ENCODE measurements around the gene ATG10.
"Not testable (repeated sequence)": the region's sequence is repeated elsewhere in the genome, so short reads cannot be mapped to it uniquely, and the experiment has no call there.

Gene ATG10

GRCh38 chr5:81971712-81972491, at the start of gene ATG10:
ATG10 (plus strand) TSS chr5:81972023; CDS start chr5:81987571, 15,548 bp downstream.
- DNase-seq, result peak; percentile 97

- peak; percentile 44 for DNase-seq
Observed at GRCh38 chr5:81922854-81923279, 49.0 kb upstream of the ATG10 start.

GRCh38 chr5:81924442-81924841, 47.4 kb upstream of the ATG10 start:
- DNase-seq, result no peak

- no peak for DNase-seq
Observed at GRCh38 chr5:81925009-81925408, 46.8 kb upstream of the ATG10 start.

- no peak for DNase-seq
Observed at GRCh38 chr5:81925981-81926380, 45.8 kb upstream of the ATG10 start.

GRCh38 chr5:81936066-81936465, 35.8 kb upstream of the ATG10 start:
- DNase-seq, result no peak

- DNase-seq, result no peak
Observed at GRCh38 chr5:81936750-81937149, 35.1 kb upstream of the ATG10 start.

- DNase-seq, result no peak
Observed at GRCh38 chr5:81942746-81943145, 29.1 kb upstream of the ATG10 start.

GRCh38 chr5:81948349-81948748, 23.5 kb upstream of the ATG10 start:
- DNase-seq, result no peak

GRCh38 chr5:81949462-81949861, 22.4 kb upstream of the ATG10 start:
- DNase-seq, result no peak

- DNase-seq, result no peak
Observed at GRCh38 chr5:81950996-81951395, 20.8 kb upstream of the ATG10 start.

- not testable (repeated sequence) for DNase-seq
Observed at GRCh38 chr5:81954796-81955195, 17.0 kb upstream of the ATG10 start.

- not testable (repeated sequence) for DNase-seq
Observed at GRCh38 chr5:81958129-81958528, 13.7 kb upstream of the ATG10 start.

GRCh38 chr5:81961651-81962440, 10.0 kb upstream of the ATG10 start:
- no peak for DNase-seq

GRCh38 chr5:81963544-81963943, 8.3 kb upstream of the ATG10 start:
- no peak for DNase-seq

- DNase-seq, result no peak
Observed at GRCh38 chr5:81965524-81965923, 6.3 kb upstream of the ATG10 start.

GRCh38 chr5:81969226-81969625, 2.6 kb upstream of the ATG10 start:
- no peak for DNase-seq

GRCh38 chr5:81969912-81970311, 1.9 kb upstream of the ATG10 start:
- no peak for DNase-seq

- peak; percentile 45 for DNase-seq
Observed at GRCh38 chr5:81971111-81971711, 612 bp upstream of the ATG10 start.

GRCh38 chr5:81972492-81972783, 615 bp downstream of the ATG10 start:
- DNase-seq, result no peak

GRCh38 chr5:81980160-81980559, 8.3 kb downstream of the ATG10 start:
- DNase-seq, result no peak

- DNase-seq, result no peak
Observed at GRCh38 chr5:81980598-81981260, 8.9 kb downstream of the ATG10 start.

GRCh38 chr5:81982172-81982685, 10.4 kb downstream of the ATG10 start:
- not testable (repeated sequence) for DNase-seq
